RWPE2 (cell line): Measurements from ENCODE around the gene SLAIN2.

ENCODE experiments used
- ATAC-seq: fragments of 200-7000 bp; cut with Tn5 transposase; 3 replicates; pipeline ENCODE4 v1.9.1; 2021; ENCODE audit warnings: low read depth
- DNase-seq: peaks from one replicate; pipeline ENCODE4 v3.0.0-alpha.2; 2020; ENCODE audit warnings: low spot score
- H3K27ac ChIP-seq: fragments of 450-650 bp; 2 replicates; pipeline ENCODE4 v1.5.1; 2017; ENCODE audit warnings: mild to moderate bottlenecking; ENCODE audit not compliant: poor library complexity, severe bottlenecking
- H3K27me3 ChIP-seq: fragments of 250-450 bp; sonication (Bioruptor Pico); 2 replicates; pipeline ENCODE4 v1.5.1; 2021; ENCODE audit warnings: mild to moderate bottlenecking, moderate library complexity; ENCODE audit not compliant: insufficient read depth, poor library complexity, severe bottlenecking
- H3K36me3 ChIP-seq: fragments of 250-450 bp; sonication (Bioruptor Pico); 2 replicates; pipeline ENCODE4 v1.5.1; 2020; ENCODE audit warnings: low read depth, mild to moderate bottlenecking, moderate library complexity
- H3K4me1 ChIP-seq: fragments of 250-450 bp; sonication (Bioruptor Pico); 2 replicates; pipeline ENCODE4 v1.5.1; 2021; ENCODE audit warnings: mild to moderate bottlenecking, moderate library complexity; ENCODE audit not compliant: insufficient read depth, poor library complexity, severe bottlenecking
- H3K4me3 ChIP-seq: fragments of 250-450 bp; sonication (Bioruptor Pico); 2 replicates; pipeline ENCODE4 v1.5.1; 2021; ENCODE audit warnings: mild to moderate bottlenecking, moderate library complexity; ENCODE audit not compliant: severe bottlenecking
- H3K9me3 ChIP-seq: fragments of 250-450 bp; sonication (Bioruptor Pico); 2 replicates; pipeline ENCODE4 v1.5.1; 2021; ENCODE audit warnings: mild to moderate bottlenecking, moderate library complexity; ENCODE audit not compliant: severe bottlenecking
- TF ChIP-seq, protein P1 (sequence below): fragments of 450-650 bp; IDR thresholded peaks from one replicate; pipeline ENCODE4 v1.5.1; 2017; ENCODE audit warnings: mild to moderate bottlenecking, moderate library complexity; ENCODE audit not compliant: poor library complexity, severe bottlenecking

The SLAIN2 gene

GRCh38 chr4:48339642-48340041 lies 1.7 kb upstream of the SLAIN2 start:
- Histone ChIP-seq H3K9me3 (no peaks in the 10 kb centered on the region), H3K27ac (peak overlapping the region; percentile 86), H3K36me3 (no peaks in the 10 kb centered on the region), H3K27me3 (no peaks in the 10 kb centered on the region), H3K4me1 (peaks cover 39% of the 10 kb centered on the region), H3K4me3 (no peak overlapping the region)
- TF ChIP-seq, protein P1, sequence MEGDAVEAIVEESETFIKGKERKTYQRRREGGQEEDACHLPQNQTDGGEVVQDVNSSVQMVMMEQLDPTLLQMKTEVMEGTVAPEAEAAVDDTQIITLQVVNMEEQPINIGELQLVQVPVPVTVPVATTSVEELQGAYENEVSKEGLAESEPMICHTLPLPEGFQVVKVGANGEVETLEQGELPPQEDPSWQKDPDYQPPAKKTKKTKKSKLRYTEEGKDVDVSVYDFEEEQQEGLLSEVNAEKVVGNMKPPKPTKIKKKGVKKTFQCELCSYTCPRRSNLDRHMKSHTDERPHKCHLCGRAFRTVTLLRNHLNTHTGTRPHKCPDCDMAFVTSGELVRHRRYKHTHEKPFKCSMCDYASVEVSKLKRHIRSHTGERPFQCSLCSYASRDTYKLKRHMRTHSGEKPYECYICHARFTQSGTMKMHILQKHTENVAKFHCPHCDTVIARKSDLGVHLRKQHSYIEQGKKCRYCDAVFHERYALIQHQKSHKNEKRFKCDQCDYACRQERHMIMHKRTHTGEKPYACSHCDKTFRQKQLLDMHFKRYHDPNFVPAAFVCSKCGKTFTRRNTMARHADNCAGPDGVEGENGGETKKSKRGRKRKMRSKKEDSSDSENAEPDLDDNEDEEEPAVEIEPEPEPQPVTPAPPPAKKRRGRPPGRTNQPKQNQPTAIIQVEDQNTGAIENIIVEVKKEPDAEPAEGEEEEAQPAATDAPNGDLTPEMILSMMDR: no peak
- DNase-seq: no peak
- no peak for ATAC-seq

DNA sequence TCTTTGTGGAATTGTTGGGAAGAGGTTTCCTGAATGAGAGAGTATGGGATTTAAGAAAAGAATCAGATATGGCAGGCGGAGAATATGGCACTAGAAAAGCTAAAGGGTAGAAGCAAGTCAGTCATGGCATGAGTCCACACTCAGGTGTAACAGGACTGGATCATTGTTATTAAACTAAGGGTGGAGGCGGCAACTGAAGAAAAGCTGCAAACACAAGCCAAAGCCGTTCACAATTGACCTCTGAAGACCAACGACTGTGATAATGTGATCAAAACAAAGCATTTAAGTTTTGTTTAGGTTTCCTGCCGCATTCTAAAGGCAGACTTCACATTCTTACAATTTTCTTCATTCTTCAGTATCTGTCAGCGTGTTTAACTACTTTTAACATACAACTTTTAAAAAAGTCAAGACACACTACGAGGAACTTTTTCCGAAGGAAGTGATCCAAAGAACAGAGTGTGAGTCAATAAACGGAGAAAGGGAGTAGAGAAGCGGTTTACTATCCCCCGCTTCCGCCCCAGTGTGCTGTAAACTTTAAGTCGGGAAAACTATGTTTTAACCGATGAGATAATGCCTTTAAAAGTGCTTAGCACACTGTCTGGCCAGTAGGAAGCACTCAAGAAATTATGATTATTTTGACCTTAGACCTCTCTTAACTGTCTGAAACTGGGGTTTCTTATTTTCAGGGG lies 909 bp upstream of the SLAIN2 start:
- TF ChIP-seq, protein P1: no peak
- peaks cover 47% of the 10 kb centered on the region for H3K4me1 ChIP-seq
- H3K36me3 ChIP-seq: no peaks in the 10 kb centered on the region
- peak overlapping the region; percentile 86 for H3K27ac ChIP-seq
- ATAC-seq (peak; percentile 17), DNase-seq (no peak)
- H3K9me3 ChIP-seq: no peaks in the 10 kb centered on the region
- H3K27me3 ChIP-seq: no peaks in the 10 kb centered on the region
- peak overlapping the region; percentile 97 for H3K4me3 ChIP-seq

GRCh38 chr4:48341776-48342605 lies 662 bp downstream of the SLAIN2 start:
- Histone ChIP-seq H3K27ac (peak overlapping the region; percentile 86), H3K36me3 (no peaks in the 10 kb centered on the region), H3K9me3 (no peaks in the 10 kb centered on the region), H3K4me1 (peaks cover 58% of the 10 kb centered on the region), H3K27me3 (no peaks in the 10 kb centered on the region), H3K4me3 (peak overlapping the region; percentile 97)
- DNase-seq: no peak
- TF ChIP-seq, protein P1: no peak
- ATAC-seq: peak; percentile 19

- TF ChIP-seq, protein P1: no peak
- peak overlapping the region; percentile 86 for H3K27ac ChIP-seq
- H3K36me3 ChIP-seq: no peaks in the 10 kb centered on the region
- H3K9me3 ChIP-seq: no peaks in the 10 kb centered on the region
- ATAC-seq (no peak), DNase-seq (no peak)
- peak overlapping the region; percentile 97 for H3K4me3 ChIP-seq
- peaks cover 54% of the 10 kb centered on the region for H3K4me1 ChIP-seq
- no peaks in the 10 kb centered on the region for H3K27me3 ChIP-seq
These were observed 1.2 kb downstream of the SLAIN2 start for GRCh38 chr4:48342606-48342880.

- H3K36me3 ChIP-seq: no peaks in the 10 kb centered on the region
- peak overlapping the region; percentile 97 for H3K4me3 ChIP-seq
- no peaks in the 10 kb centered on the region for H3K27me3 ChIP-seq
- H3K27ac ChIP-seq: peak overlapping the region; percentile 86
- H3K9me3 ChIP-seq: no peaks in the 10 kb centered on the region
- ATAC-seq: no peak
- H3K4me1 ChIP-seq: peaks cover 49% of the 10 kb centered on the region
- DNase-seq: no peak
- TF ChIP-seq, protein P1: no peak
These were observed 1.7 kb downstream of the SLAIN2 start for GRCh38 chr4:48343035-48343434.
